GM23338 (cell line): ENCODE results near the gene FASTK. TPM values are rescaled to one million over a fixed set of nuclear protein-coding genes. Genes with fewer than 3 reads are reported as not detected.

Source experiments
- CTCF ChIP-seq, 2 experiments: fragments of 200-600 bp in 1 of 2; sonication (generic) in 1 of 2; conservative IDR thresholded peaks; 2 replicates each; pipeline versions ENCODE4 v1.5.1 to v1.6.1; 2016 to 2017; ENCODE audit warnings: antibody characterized with exemption in 2 of 2, low read depth in 2 of 2, mild to moderate bottlenecking in 2 of 2, moderate library complexity in 1 of 2
- JUNB ChIP-seq: IDR thresholded peaks from one replicate; pipeline ENCODE4 v1.6.1; 2016; ENCODE audit warnings: antibody characterized with exemption; ENCODE audit not compliant: unreplicated experiment
- REST ChIP-seq: IDR thresholded peaks from one replicate; pipeline ENCODE4 v1.6.1; 2018; ENCODE audit warnings: antibody characterized with exemption; ENCODE audit not compliant: unreplicated experiment
- ZNF462 ChIP-seq: fragments of 250-450 bp; sonication (Bioruptor Pico); IDR thresholded peaks from 2 replicates; pipeline ENCODE4 v1.5.0; 2020; ENCODE audit warnings: mild to moderate bottlenecking, moderate library complexity
- polyA plus RNA-seq: library from polyadenylated mRNA; unstranded; fragments of >200 nt; fragmentation: Nextera tagmentation; extraction: Ambion mirVana; gene quantifications from 2 replicates; pipeline ENCODE4 v1.2.1, GENCODE V29; 2016
- total RNA-seq: library from RNA; depleted of rRNA; stranded (reverse); fragments of >200 nt; shearing (Covaris generic); gene quantifications from 2 replicates; pipeline ENCODE4 v1.2.3, GENCODE V29; 2014

Gene FASTK
- total and polyA plus RNA-seq, 2 experiments from 2014 or later, result 37.4 to 57.4 TPM

GRCh38 chr7:151081170-151082101 is 827 bp upstream of the FASTK start (continued):
- TF ChIP-seq ZNF462 (no peak), JUNB (no peak), CTCF (conservative IDR thresholded peaks at IDR 0.05; ENCODE audit: low read depth in 2 of 2) (no peak), REST (no peak)
